IPS-15b (cell line): Measurements from ENCODE around the gene DCC.

ENCODE experiments used
- H3K27me3 ChIP-seq: one replicate; pipeline ENCODE4 v1.6.1; 2013; ENCODE audit warnings: low read length; ENCODE audit not compliant: control insufficient read depth, insufficient read depth
- H3K36me3 ChIP-seq: one replicate; pipeline ENCODE4 v1.6.1; 2013; ENCODE audit warnings: low read length; ENCODE audit not compliant: control insufficient read depth, insufficient read depth
- H3K4me1 ChIP-seq: one replicate; pipeline ENCODE4 v1.6.1; 2013; ENCODE audit warnings: mild to moderate bottlenecking, low read length; ENCODE audit not compliant: control insufficient read depth, insufficient read depth
- H3K4me3 ChIP-seq: one replicate; pipeline ENCODE4 v1.5.1; 2013; ENCODE audit warnings: low read depth, low read length
- H3K9ac ChIP-seq: one replicate; pipeline ENCODE4 v1.6.1; 2013; ENCODE audit warnings: low read depth, mild to moderate bottlenecking, low read length
- H3K9me3 ChIP-seq: one replicate; pipeline ENCODE4 v1.6.1; 2013; ENCODE audit warnings: mild to moderate bottlenecking, low read length; ENCODE audit not compliant: control insufficient read depth, insufficient read depth

DCC gene

GRCh38 chr18:53033128-53033527 is 693.1 kb downstream of the DCC start:
- H3K27me3 ChIP-seq, result no peaks in the 10 kb centered on the region
- H3K4me1 ChIP-seq, result no peaks in the 10 kb centered on the region
- H3K4me3 ChIP-seq, result no peak overlapping the region
- no peak overlapping the region for H3K9ac ChIP-seq
- H3K9me3 ChIP-seq, result no peaks in the 10 kb centered on the region
- H3K36me3 ChIP-seq, result no peaks in the 10 kb centered on the region

GRCh38 chr18:53038608-53039007 is 698.6 kb downstream of the DCC start:
- Histone ChIP-seq H3K36me3 (no peaks in the 10 kb centered on the region), H3K9ac (no peak overlapping the region), H3K4me3 (no peak overlapping the region), H3K27me3 (no peaks in the 10 kb centered on the region), H3K4me1 (no peaks in the 10 kb centered on the region), H3K9me3 (no peaks in the 10 kb centered on the region)

DNA sequence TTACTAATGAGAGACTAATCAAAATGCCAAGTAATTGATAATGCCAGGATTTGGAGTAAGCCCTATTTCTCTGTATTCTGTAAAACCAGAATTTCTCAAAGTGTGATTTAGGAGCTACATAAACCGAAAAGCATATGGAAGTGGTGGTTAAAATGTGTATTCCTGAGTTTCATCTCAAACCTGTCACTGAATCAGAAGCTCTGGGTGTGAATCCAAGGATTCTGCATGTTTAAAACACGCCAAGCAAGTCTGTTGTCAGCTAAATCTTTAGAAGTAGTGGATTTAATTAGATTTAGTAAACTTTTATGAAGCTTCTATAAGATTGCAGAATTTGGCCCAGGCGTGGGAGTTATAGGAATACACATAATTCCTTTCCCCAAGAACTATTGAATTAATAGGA is 700.3 kb downstream of the DCC start:
- Histone ChIP-seq H3K9me3 (no peaks in the 10 kb centered on the region), H3K9ac (no peak overlapping the region), H3K27me3 (no peaks in the 10 kb centered on the region), H3K36me3 (no peaks in the 10 kb centered on the region), H3K4me1 (no peaks in the 10 kb centered on the region), H3K4me3 (no peak overlapping the region)

- Histone ChIP-seq H3K4me1 (no peaks in the 10 kb centered on the region), H3K4me3 (no peak overlapping the region), H3K27me3 (no peaks in the 10 kb centered on the region)
Measured at GRCh38 chr18:53056064-53056463, 716.1 kb downstream of the DCC start.

GRCh38 chr18:53070788-53071187 is 730.8 kb downstream of the DCC start:
- Histone ChIP-seq H3K4me3 (no peak overlapping the region), H3K4me1 (no peaks in the 10 kb centered on the region), H3K9ac (no peak overlapping the region), H3K36me3 (no peaks in the 10 kb centered on the region), H3K27me3 (no peaks in the 10 kb centered on the region), H3K9me3 (no peaks in the 10 kb centered on the region)

More at GRCh38 chr18:53056064-53056463, 716.1 kb downstream of the DCC start:
- Histone ChIP-seq H3K9me3 (no peaks in the 10 kb centered on the region), H3K9ac (no peak overlapping the region), H3K36me3 (no peaks in the 10 kb centered on the region)

DNA sequence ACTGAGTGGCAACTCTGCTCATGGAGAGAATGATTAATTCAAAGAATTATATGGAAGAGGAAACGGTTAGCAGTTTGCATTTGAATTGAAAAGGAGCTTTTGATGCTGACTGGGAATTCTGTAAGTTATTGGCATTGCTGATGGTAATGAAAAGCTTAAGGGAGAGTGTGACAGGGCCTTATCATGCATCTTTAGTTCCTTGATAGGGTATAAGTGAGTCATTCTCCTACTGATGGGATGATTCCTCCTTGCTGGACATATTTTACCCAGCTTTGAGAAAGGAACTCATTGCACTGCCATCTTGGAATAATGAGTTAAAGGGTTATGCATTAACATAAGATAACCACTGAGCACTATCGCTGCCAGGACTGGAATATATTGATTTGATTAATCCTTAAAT is 740.7 kb downstream of the DCC start:
- Histone ChIP-seq H3K9ac (no peak overlapping the region), H3K36me3 (no peaks in the 10 kb centered on the region), H3K4me1 (no peaks in the 10 kb centered on the region)

DNA sequence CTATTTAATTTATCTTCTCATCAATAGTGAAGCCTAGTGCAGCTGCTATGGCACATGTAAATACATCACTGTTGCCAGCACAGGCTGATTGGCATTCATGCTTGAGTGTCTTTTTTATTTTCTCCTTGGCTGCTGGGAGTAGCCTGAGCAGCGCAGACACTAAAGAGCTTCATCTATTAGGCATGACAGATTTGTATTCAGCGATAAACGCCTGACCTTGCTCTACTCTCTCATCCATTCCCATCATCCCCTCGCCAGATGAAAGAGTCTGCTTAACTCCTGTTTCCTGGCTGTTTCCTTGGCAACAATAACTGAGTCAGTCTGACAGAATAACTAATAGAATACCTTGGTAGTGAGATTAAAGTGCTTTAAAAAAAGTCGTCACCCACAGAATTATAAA is 753.6 kb downstream of the DCC start:
- no peak overlapping the region for H3K9ac ChIP-seq
- H3K4me1 ChIP-seq, result no peaks in the 10 kb centered on the region
- H3K9me3 ChIP-seq, result no peaks in the 10 kb centered on the region
- no peak overlapping the region for H3K4me3 ChIP-seq
- H3K36me3 ChIP-seq, result no peaks in the 10 kb centered on the region
- H3K27me3 ChIP-seq, result no peaks in the 10 kb centered on the region

More for the DNA sequence above, 740.7 kb downstream of the DCC start:
- no peaks in the 10 kb centered on the region for H3K9me3 ChIP-seq
- H3K4me3 ChIP-seq, result no peak overlapping the region
- no peaks in the 10 kb centered on the region for H3K27me3 ChIP-seq

GRCh38 chr18:53101536-53102105 is 761.6 kb downstream of the DCC start:
- H3K36me3 ChIP-seq, result no peaks in the 10 kb centered on the region
- H3K27me3 ChIP-seq, result no peaks in the 10 kb centered on the region
- H3K4me3 ChIP-seq, result no peak overlapping the region
- no peaks in the 10 kb centered on the region for H3K4me1 ChIP-seq
- no peaks in the 10 kb centered on the region for H3K9me3 ChIP-seq
- H3K9ac ChIP-seq, result no peak overlapping the region

DNA sequence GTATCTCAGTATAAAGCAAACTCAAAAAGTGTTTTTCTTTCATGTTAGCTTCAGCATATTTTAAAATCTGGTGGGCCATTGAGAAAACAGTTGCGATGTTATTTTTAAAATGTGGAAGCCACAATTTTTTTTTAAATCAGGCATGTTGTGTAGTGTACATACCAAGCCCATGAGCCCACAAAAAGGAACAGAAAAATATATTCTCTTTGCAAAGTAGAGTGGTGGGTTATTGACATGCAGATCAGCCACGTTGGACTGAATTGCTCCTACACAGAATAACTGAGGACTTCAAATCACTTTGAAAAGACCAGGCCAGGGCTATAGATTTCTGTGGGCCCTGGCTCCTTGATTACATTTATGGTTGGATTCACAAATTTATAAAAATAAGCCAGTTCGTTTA is 774.4 kb downstream of the DCC start:
- Histone ChIP-seq H3K4me3 (no peak overlapping the region), H3K27me3 (no peaks in the 10 kb centered on the region), H3K4me1 (peaks cover 3% of the 10 kb centered on the region), H3K9ac (no peak overlapping the region), H3K9me3 (no peaks in the 10 kb centered on the region), H3K36me3 (no peaks in the 10 kb centered on the region)

GRCh38 chr18:53115876-53116585 is 776.0 kb downstream of the DCC start:
- no peaks in the 10 kb centered on the region for H3K36me3 ChIP-seq
- no peaks in the 10 kb centered on the region for H3K9me3 ChIP-seq
- no peak overlapping the region for H3K4me3 ChIP-seq
- H3K27me3 ChIP-seq, result no peaks in the 10 kb centered on the region
- H3K4me1 ChIP-seq, result peaks cover 3% of the 10 kb centered on the region
- no peak overlapping the region for H3K9ac ChIP-seq

DNA sequence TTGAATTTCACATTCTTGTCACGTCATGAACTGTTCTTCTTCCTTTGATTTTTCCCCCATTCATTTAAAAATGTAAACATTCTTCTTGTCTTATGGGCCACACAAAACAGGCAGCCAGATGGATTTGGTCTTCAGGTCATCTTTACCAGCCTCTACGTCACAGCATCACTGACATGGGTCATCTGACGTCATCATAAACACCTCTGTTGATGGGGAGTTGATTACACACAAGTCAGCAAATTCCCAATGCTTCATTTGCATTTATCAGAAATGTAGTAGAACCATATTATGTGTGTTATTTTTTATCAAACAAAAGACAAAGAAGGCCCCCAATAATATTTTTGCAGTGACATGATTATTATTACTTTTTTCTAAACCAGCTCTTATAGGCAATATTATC is 777.9 kb downstream of the DCC start:
- H3K4me1 ChIP-seq, result peaks cover 3% of the 10 kb centered on the region
- H3K9me3 ChIP-seq, result no peaks in the 10 kb centered on the region
- H3K27me3 ChIP-seq, result no peaks in the 10 kb centered on the region
- no peaks in the 10 kb centered on the region for H3K36me3 ChIP-seq
- no peak overlapping the region for H3K9ac ChIP-seq
- H3K4me3 ChIP-seq, result no peak overlapping the region

GRCh38 chr18:53126210-53126609 is 786.2 kb downstream of the DCC start:
- Histone ChIP-seq H3K27me3 (no peaks in the 10 kb centered on the region), H3K9ac (no peak overlapping the region), H3K36me3 (no peaks in the 10 kb centered on the region), H3K4me1 (no peaks in the 10 kb centered on the region), H3K4me3 (no peak overlapping the region), H3K9me3 (no peaks in the 10 kb centered on the region)
